GM23338 (cell line): ENCODE measurements around the gene DOCK4. TPM values are rescaled to one million over a fixed set of nuclear protein-coding genes. Genes with fewer than 3 reads are reported as not detected.

Experiments used
- ATAC-seq: fragments of 200-7000 bp; cut with Tn5 transposase; 3 replicates; pipeline ENCODE4 v1.9.1; 2020
- DNase-seq: peaks from one replicate; pipeline ENCODE4 v3.0.0-alpha.2; 2015; ENCODE audit warnings: low spot score
- H2AFZ ChIP-seq: fragments of 200-600 bp; sonication (generic); 2 replicates; pipeline ENCODE4 v1.8.0; 2016; ENCODE audit warnings: antibody characterized with exemption, mild to moderate bottlenecking, moderate library complexity
- H3F3A ChIP-seq: fragments of 200-600 bp; sonication (generic); replicated peaks from 2 replicates; pipeline ENCODE4 v1.8.0; 2017; ENCODE audit warnings: antibody characterized with exemption, mixed run types, low read depth
- H3K27ac ChIP-seq: fragments of 200-600 bp; sonication (generic); 2 replicates; pipeline ENCODE4 v1.6.1; 2016; ENCODE audit warnings: low read depth
- H3K27me3 ChIP-seq: fragments of 200-600 bp; sonication (generic); 2 replicates; pipeline ENCODE4 v1.8.0; 2016; ENCODE audit warnings: mild to moderate bottlenecking, mixed run types, moderate library complexity; ENCODE audit not compliant: insufficient read depth
- H3K36me3 ChIP-seq: fragments of 200-600 bp; sonication (generic); 2 replicates; pipeline ENCODE4 v1.8.0; 2016; ENCODE audit warnings: mild to moderate bottlenecking; ENCODE audit not compliant: insufficient read depth
- H3K4me1 ChIP-seq: fragments of 200-600 bp; sonication (generic); 2 replicates; pipeline ENCODE4 v1.8.0; 2016; ENCODE audit warnings: mild to moderate bottlenecking, moderate library complexity; ENCODE audit not compliant: insufficient read depth
- H3K4me2 ChIP-seq: fragments of 200-600 bp; sonication (generic); 2 replicates; pipeline ENCODE4 v1.7.1; 2017; ENCODE audit warnings: mixed run types
- H3K4me3 ChIP-seq: fragments of 200-600 bp; sonication (generic); 2 replicates; pipeline ENCODE4 v1.6.1; 2016; ENCODE audit warnings: mixed run types
- H3K79me2 ChIP-seq: fragments of 200-600 bp; sonication (generic); replicated peaks from 2 replicates; pipeline ENCODE4 v1.8.0; 2017; ENCODE audit warnings: mild to moderate bottlenecking; ENCODE audit not compliant: insufficient read depth
- H3K9me2 ChIP-seq: fragments of 200-600 bp; sonication (generic); 2 replicates; pipeline ENCODE4 v1.8.0; 2017; ENCODE audit not compliant: insufficient read depth
- H4K20me1 ChIP-seq: fragments of 200-600 bp; sonication (generic); replicated peaks from 2 replicates; pipeline ENCODE4 v1.8.0; 2017; ENCODE audit warnings: mild to moderate bottlenecking; ENCODE audit not compliant: insufficient read depth
- H3K27ac Mint-ChIP-seq: 2 replicates; pipeline ENCODE4 v1.8.0; 2020; ENCODE audit warnings: inconsistent platforms, mild to moderate bottlenecking, moderate library complexity, mixed read lengths
- H3K27me3 Mint-ChIP-seq: 3 replicates; pipeline ENCODE4 v1.8.0; 2022; ENCODE audit warnings: low read depth, mild to moderate bottlenecking, moderate library complexity, mixed read lengths, inconsistent platforms; ENCODE audit not compliant: insufficient read depth, poor library complexity
- H3K36me3 Mint-ChIP-seq: 3 replicates; pipeline ENCODE4 v1.8.0; 2021; ENCODE audit warnings: low read depth, mild to moderate bottlenecking, inconsistent platforms, moderate library complexity, mixed read lengths
- H3K4me1 Mint-ChIP-seq: 3 replicates; pipeline ENCODE4 v1.8.0; 2020; ENCODE audit warnings: mild to moderate bottlenecking, inconsistent platforms, mixed read lengths
- H3K4me3 Mint-ChIP-seq: 3 replicates; pipeline ENCODE4 v1.8.0; 2021; ENCODE audit warnings: moderate library complexity, mild to moderate bottlenecking, inconsistent platforms, mixed read lengths
- H3K9me3 Mint-ChIP-seq: 3 replicates; pipeline ENCODE4 v1.8.0; 2020; ENCODE audit warnings: moderate library complexity, mild to moderate bottlenecking, inconsistent platforms, mixed read lengths
- EZH2phosphoT487 ChIP-seq: fragments of 200-600 bp; sonication (generic); IDR thresholded peaks from one replicate; pipeline ENCODE4 v1.8.1; 2018; ENCODE audit warnings: antibody characterized with exemption; ENCODE audit not compliant: unreplicated experiment
- JUNB ChIP-seq: IDR thresholded peaks from one replicate; pipeline ENCODE4 v1.6.1; 2016; ENCODE audit warnings: antibody characterized with exemption; ENCODE audit not compliant: unreplicated experiment
- NANOG ChIP-seq: IDR thresholded peaks from 2 replicates; pipeline ENCODE4 v1.6.1; 2016; ENCODE audit warnings: antibody characterized with exemption, borderline replicate concordance
- STAT1 ChIP-seq: IDR thresholded peaks from one replicate; pipeline ENCODE4 v1.6.1; 2016; ENCODE audit warnings: antibody characterized with exemption; ENCODE audit not compliant: unreplicated experiment
- ZNF331 ChIP-seq: fragments of 250-450 bp; sonication (Bioruptor Pico); IDR thresholded peaks from 2 replicates; pipeline ENCODE4 v1.5.0; 2020; ENCODE audit warnings: low read depth, mild to moderate bottlenecking, moderate library complexity
- polyA plus RNA-seq: library from polyadenylated mRNA; unstranded; fragments of >200 nt; fragmentation: Nextera tagmentation; extraction: Ambion mirVana; gene quantifications from 2 replicates; pipeline ENCODE4 v1.2.1, GENCODE V29; 2016
- total RNA-seq: library from RNA; depleted of rRNA; stranded (reverse); fragments of >200 nt; shearing (Covaris generic); gene quantifications from 2 replicates; pipeline ENCODE4 v1.2.3, GENCODE V29; 2014
- TF ChIP-seq, protein P1 (sequence below): fragments of 250-450 bp; sonication (Bioruptor Pico); IDR thresholded peaks from 2 replicates; pipeline ENCODE4 v1.5.0; 2020; ENCODE audit warnings: mild to moderate bottlenecking, moderate library complexity
- TF ChIP-seq, protein P2 (sequence below): IDR thresholded peaks from 2 replicates; pipeline ENCODE4 v1.6.1; 2016; ENCODE audit warnings: antibody characterized with exemption

DOCK4 gene
- total and polyA plus RNA-seq, 2 experiments from 2014 or later, result 6.3 to 33.8 TPM

DNA sequence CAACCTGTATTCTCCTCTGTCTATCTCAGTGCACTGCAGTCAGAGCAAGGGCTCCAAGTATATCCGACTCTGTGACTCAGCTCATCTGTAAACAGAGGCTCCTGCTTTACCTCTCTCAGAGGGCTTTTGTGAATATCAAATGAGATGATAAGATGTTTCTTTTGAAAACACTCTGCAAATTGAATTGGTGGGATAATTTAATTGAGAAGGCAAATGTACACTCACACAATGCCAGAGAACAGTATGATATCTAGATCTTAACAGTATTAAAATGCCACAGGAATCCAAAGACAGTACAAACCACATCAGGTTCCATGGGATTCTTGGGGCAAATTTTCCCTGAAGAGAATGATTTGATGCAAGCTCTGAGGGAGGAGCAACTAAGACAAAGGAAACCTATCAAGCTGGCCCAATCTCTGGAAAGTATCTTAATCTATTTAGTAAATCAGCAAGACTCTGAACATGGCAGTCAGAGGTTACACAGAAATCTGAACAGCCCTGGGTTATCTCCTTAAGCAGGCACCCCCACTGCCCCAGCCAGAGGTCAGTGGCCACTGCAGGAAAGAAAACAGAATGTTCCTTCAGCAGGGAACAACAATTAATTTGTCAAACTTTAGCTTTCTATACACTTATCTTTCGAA, 45.9 kb downstream of the DOCK4 start (continued):
- TF ChIP-seq, protein P1, sequence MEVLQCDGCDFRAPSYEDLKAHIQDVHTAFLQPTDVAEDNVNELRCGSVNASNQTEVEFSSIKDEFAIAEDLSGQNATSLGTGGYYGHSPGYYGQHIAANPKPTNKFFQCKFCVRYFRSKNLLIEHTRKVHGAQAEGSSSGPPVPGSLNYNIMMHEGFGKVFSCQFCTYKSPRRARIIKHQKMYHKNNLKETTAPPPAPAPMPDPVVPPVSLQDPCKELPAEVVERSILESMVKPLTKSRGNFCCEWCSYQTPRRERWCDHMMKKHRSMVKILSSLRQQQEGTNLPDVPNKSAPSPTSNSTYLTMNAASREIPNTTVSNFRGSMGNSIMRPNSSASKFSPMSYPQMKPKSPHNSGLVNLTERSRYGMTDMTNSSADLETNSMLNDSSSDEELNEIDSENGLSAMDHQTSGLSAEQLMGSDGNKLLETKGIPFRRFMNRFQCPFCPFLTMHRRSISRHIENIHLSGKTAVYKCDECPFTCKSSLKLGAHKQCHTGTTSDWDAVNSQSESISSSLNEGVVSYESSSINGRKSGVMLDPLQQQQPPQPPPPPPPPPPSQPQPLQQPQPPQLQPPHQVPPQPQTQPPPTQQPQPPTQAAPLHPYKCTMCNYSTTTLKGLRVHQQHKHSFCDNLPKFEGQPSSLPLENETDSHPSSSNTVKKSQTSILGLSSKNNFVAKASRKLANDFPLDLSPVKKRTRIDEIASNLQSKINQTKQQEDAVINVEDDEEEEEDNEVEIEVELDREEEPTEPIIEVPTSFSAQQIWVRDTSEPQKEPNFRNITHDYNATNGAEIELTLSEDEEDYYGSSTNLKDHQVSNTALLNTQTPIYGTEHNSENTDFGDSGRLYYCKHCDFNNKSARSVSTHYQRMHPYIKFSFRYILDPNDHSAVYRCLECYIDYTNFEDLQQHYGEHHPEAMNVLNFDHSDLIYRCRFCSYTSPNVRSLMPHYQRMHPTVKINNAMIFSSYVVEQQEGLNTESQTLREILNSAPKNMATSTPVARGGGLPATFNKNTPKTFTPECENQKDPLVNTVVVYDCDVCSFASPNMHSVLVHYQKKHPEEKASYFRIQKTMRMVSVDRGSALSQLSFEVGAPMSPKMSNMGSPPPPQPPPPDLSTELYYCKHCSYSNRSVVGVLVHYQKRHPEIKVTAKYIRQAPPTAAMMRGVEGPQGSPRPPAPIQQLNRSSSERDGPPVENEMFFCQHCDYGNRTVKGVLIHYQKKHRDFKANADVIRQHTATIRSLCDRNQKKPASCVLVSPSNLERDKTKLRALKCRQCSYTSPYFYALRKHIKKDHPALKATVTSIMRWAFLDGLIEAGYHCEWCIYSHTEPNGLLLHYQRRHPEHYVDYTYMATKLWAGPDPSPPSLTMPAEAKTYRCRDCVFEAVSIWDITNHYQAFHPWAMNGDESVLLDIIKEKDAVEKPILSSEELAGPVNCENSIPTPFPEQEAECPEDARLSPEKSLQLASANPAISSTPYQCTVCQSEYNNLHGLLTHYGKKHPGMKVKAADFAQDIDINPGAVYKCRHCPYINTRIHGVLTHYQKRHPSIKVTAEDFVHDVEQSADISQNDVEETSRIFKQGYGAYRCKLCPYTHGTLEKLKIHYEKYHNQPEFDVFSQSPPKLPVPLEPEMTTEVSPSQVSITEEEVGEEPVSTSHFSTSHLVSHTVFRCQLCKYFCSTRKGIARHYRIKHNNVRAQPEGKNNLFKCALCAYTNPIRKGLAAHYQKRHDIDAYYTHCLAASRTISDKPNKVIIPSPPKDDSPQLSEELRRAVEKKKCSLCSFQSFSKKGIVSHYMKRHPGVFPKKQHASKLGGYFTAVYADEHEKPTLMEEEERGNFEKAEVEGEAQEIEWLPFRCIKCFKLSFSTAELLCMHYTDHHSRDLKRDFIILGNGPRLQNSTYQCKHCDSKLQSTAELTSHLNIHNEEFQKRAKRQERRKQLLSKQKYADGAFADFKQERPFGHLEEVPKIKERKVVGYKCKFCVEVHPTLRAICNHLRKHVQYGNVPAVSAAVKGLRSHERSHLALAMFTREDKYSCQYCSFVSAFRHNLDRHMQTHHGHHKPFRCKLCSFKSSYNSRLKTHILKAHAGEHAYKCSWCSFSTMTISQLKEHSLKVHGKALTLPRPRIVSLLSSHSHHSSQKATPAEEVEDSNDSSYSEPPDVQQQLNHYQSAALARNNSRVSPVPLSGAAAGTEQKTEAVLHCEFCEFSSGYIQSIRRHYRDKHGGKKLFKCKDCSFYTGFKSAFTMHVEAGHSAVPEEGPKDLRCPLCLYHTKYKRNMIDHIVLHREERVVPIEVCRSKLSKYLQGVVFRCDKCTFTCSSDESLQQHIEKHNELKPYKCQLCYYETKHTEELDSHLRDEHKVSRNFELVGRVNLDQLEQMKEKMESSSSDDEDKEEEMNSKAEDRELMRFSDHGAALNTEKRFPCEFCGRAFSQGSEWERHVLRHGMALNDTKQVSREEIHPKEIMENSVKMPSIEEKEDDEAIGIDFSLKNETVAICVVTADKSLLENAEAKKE (CRISPR knock-in tag), result no peak
- TF ChIP-seq, protein P2, sequence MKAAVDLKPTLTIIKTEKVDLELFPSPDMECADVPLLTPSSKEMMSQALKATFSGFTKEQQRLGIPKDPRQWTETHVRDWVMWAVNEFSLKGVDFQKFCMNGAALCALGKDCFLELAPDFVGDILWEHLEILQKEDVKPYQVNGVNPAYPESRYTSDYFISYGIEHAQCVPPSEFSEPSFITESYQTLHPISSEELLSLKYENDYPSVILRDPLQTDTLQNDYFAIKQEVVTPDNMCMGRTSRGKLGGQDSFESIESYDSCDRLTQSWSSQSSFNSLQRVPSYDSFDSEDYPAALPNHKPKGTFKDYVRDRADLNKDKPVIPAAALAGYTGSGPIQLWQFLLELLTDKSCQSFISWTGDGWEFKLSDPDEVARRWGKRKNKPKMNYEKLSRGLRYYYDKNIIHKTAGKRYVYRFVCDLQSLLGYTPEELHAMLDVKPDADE, result no peak
- no peak for TF ChIP-seq STAT1
- TF ChIP-seq JUNB, result no peak

DNA sequence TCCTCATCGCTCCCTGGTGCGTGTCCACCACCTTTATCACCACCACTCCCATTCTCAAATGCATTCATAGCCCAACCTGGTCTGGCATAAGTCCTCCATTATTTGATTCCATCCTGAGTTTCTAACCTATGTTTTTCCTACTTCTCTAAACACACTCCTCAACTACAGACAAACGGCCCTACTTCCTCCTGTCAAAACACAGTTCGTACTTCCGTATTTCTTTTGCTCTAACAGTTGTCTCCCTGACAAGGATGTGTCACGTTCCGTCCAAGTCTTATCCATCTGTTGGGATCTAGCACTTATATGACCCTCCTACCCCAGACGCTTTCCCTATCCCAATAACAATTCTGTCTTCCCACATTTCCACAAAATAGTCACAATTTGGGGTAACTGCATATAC, 46.8 kb downstream of the DOCK4 start:
- Histone ChIP-seq H3K79me2 (peaks cover 56% of the 10 kb centered on the region), H3K36me3 (no peaks in the 10 kb centered on the region), H3F3A (no peaks in the 10 kb centered on the region), H3K4me1 (peaks cover 48% of the 10 kb centered on the region), H2AFZ (no peak overlapping the region), H3K4me2 (no peak overlapping the region), H4K20me1 (no peaks in the 10 kb centered on the region), H3K27me3 (no peaks in the 10 kb centered on the region), H3K9me2 (no peaks in the 10 kb centered on the region), H3K4me3 (no peak overlapping the region), H3K27ac (no peak overlapping the region)
- DNase-seq (no peak), ATAC-seq (no peak)
- Mint-ChIP-seq H3K36me3 (no peaks in the 10 kb centered on the region), H3K27ac (no peak overlapping the region), H3K9me3 (no peaks in the 10 kb centered on the region), H3K27me3 (peaks cover 8% of the 10 kb centered on the region), H3K4me1 (peaks cover 66% of the 10 kb centered on the region), H3K4me3 (no peak overlapping the region)
- TF ChIP-seq NANOG, result no peak
- TF ChIP-seq JUNB, result no peak
- no peak for TF ChIP-seq EZH2phosphoT487
- TF ChIP-seq ZNF331, result no peak
- no peak for TF ChIP-seq STAT1
